ENCODE data around the gene GPR153.

The GPR153 gene

GRCh38 chr1:6212193-6212959 lies 48.5 kb downstream of the GPR153 start:
- no peak overlapping the region for H3K4me3 ChIP-seq (ENCODE audit: low read depth, low read length)
- no peak for DNase-seq (ENCODE audit: low read depth, low spot score)
- TF ChIP-seq CTCF (IDR thresholded peaks at IDR 0.05; ENCODE audit: insufficient read depth, low read length, missing control alignments): no peak
- ChIA-PET POLR2A (interaction anchor here (0.6 kb wide), 1 partner anchor 181 kb away, joined by 3 read pairs; the partner anchor contains the start of gene ACOT7), CTCF (interaction anchor here (0.9 to 1.3 kb wide), 3 partner anchors 20 to 34 kb away, joined by 3 read pairs; no protein-coding TSS in a partner anchor)

- H3K4me3 ChIP-seq (ENCODE audit: low read depth, low read length): no peak overlapping the region
- DNase-seq (ENCODE audit: low read depth, low spot score): no peak
- no peak for TF ChIP-seq CTCF (IDR thresholded peaks at IDR 0.05; ENCODE audit: insufficient read depth, low read length, missing control alignments)
- ChIA-PET CTCF (interaction anchor here (1.0 kb wide), 1 partner anchor 35 kb away, joined by 3 read pairs; no protein-coding TSS in a partner anchor), POLR2A (no interaction called here)
Observed at GRCh38 chr1:6211731-6212130, 49.2 kb downstream of the GPR153 start.

GRCh38 chr1:6210591-6211355 lies 50.1 kb downstream of the GPR153 start:
- TF ChIP-seq CTCF (IDR thresholded peaks at IDR 0.05; ENCODE audit: insufficient read depth, low read length, missing control alignments): no peak
- POLR2A ChIA-PET: no interaction called here
- CTCF ChIA-PET: interaction anchor here (1.0 to 1.3 kb wide), 4 partner anchors 18 to 36 kb away, joined by 3 to 4 read pairs (median 3); no protein-coding TSS in a partner anchor

GRCh38 chr1:6209661-6210580 lies 51.0 kb downstream of the GPR153 start:
- peak overlapping the region; percentile 57 for H3K4me3 ChIP-seq (ENCODE audit: low read depth, low read length)
- no peak for DNase-seq (ENCODE audit: low read depth, low spot score)
- CTCF ChIA-PET: interaction anchor here (0.9 to 4.7 kb wide), 5 partner anchors 13 to 25 kb away, joined by 3 to 62 read pairs (median 3); no protein-coding TSS in a partner anchor
- no peak for TF ChIP-seq CTCF (IDR thresholded peaks at IDR 0.05; ENCODE audit: insufficient read depth, low read length, missing control alignments)
- POLR2A ChIA-PET: no interaction called here

More at GRCh38 chr1:6210591-6211355, 50.1 kb downstream of the GPR153 start:
- no peak overlapping the region for H3K4me3 ChIP-seq (ENCODE audit: low read depth, low read length)
- DNase-seq (ENCODE audit: low read depth, low spot score): no peak

- ChIA-PET CTCF (interaction anchor here (0.9 to 5.4 kb wide), 8 partner anchors 13 to 182 kb away, joined by 3 to 62 read pairs (median 4); partner anchors contain the start of gene RPL22), POLR2A (no interaction called here)
- peak overlapping the region; percentile 57 for H3K4me3 ChIP-seq (ENCODE audit: low read depth, low read length)
- TF ChIP-seq CTCF (IDR thresholded peaks at IDR 0.05; ENCODE audit: insufficient read depth, low read length, missing control alignments): peak; percentile 56
- no peak for DNase-seq (ENCODE audit: low read depth, low spot score)
Observed at GRCh38 chr1:6208723-6209660, 51.9 kb downstream of the GPR153 start.

Data from AG04449 (cell line).